Measurements from ENCODE around the gene ITCH. TPM values are rescaled to one million over a fixed set of nuclear protein-coding genes. Genes with fewer than 3 reads are reported as not detected.
"Not testable (repeated sequence)": the region's sequence is repeated elsewhere in the genome, so short reads cannot be mapped to it uniquely, and the experiment has no call there.

Gene ITCH
- total RNA-seq, 1 donor from 2014 or later, result 39.8 TPM

DNA sequence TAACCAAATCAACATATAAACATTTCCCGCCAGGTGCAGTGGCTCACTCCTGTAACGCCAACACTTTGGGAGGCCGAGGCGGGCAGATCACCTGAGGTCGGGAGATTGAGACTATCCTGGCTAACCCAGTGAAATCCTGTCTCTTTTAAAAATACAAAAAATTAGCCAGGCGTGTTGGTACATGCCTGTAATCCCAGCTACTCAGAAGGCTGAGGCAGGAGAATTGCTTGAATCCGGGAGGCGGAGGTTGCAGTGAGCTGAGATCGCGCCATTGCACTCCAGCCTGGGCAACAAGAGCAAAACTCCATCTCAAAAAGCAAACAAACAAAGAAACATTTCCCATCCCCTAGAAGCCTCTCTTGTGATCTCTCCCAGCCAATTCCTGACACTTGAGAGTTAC lies 22.3 kb upstream of the ITCH start:
- ATAC-seq; intact Hi-C loops (cut with DNase I); DNase-seq (ENCODE audit: missing footprints): not testable (repeated sequence)

DNA sequence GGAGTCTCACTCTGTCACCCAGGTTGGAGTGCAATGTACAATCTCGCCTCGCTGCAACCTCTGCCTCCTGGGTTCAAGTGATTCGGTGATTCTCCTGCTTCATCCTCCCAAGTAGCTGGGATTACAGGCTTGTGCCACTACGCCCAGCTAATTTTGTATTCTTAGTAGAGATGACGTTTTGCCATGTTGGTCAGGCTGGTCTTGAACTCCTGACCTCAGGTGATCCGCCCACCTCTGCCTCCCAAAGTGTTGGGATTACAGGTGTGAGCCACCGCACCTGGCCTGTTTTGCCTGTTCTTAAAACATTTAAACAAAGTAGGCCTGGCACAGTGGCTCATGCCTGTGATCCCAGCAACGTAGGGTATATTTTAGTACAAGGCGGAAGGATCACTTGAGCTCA lies 21.9 kb upstream of the ITCH start:
- ATAC-seq; DNase-seq (ENCODE audit: missing footprints); intact Hi-C loops (cut with DNase I): not testable (repeated sequence)

DNA sequence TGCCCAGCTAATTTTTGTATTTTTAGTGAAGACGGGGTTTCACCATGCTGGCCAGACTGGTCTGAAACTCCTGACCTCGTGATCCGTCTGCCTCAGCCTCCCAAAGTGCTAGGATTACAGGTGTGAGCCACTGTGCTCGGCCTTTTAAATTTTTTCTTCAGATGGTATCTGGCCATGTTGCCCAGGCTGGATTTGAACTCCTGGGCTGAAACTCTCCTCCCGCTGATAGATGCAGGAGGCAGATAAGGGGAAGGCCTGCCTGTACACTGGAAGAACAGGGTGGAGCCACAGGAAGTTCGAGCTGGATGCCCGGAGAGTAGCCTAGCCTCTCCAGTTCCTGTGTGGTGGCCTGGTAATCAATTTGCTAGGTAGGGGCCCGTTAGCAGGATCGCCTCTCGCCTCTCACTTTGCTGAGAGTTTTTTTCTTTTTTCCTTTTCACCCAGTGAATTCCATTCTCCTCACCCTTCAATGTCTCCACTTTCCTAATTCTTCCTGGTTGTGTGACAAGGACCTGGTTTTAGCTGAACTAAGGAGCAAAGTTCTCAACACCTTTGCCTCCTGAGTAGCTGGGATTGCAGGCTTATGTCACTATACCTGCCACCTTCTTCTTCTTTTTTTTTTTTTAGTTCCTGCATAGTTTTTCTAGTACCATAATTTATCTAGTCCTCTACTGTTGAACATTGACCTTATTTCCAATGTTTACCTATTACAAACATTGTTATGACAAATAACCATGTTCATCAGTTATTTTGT lies 19.4 kb upstream of the ITCH start:
- intact Hi-C loops (cut with DNase I), result no loop called here
- no peak for ATAC-seq
- DNase-seq (ENCODE audit: missing footprints), result no peak

GRCh38 chr20:34344238-34344637 lies 18.8 kb upstream of the ITCH start:
- DNase-seq (ENCODE audit: missing footprints) (no peak), ATAC-seq (no peak)
- intact Hi-C loops (cut with DNase I), result no loop called here

- DNase-seq (ENCODE audit: missing footprints) (no peak), ATAC-seq (no peak)
- intact Hi-C loops (cut with DNase I), result no loop called here
Measured at GRCh38 chr20:34345402-34345736, 17.7 kb upstream of the ITCH start.

DNA sequence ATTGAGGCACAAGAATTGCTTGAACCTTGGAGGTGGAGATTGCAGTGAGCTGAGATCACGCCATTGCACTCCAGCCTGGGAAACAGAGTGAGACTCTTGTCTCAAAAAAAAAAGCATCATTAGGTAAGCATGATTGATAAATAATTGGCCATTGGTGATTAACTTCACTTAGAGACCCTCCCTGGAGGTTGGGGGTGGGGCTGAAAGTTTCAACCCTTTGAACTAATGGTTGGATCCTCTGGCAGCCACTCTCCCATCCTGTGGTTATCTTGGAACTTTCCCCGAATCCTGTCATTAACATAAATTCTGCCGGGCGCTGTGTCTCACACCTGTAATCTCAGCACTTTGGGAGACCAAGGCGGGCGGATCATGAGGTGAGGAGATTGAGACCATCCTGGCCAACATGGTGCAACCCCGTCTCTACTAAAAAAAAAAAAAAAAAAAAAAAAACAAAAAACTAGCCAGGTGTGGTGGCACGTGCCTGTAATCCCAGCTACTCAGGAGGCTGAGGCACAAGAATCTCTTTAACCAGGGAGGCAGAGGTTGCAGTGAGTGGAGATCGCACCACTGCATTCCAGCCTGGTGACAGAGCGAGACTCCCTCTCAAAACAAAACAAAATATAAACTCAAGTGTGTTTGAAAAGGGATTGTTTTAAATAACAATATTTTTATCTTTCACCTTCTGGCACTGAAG lies 17.1 kb upstream of the ITCH start:
- DNase-seq (ENCODE audit: missing footprints); ATAC-seq; intact Hi-C loops (cut with DNase I): not testable (repeated sequence)

DNA sequence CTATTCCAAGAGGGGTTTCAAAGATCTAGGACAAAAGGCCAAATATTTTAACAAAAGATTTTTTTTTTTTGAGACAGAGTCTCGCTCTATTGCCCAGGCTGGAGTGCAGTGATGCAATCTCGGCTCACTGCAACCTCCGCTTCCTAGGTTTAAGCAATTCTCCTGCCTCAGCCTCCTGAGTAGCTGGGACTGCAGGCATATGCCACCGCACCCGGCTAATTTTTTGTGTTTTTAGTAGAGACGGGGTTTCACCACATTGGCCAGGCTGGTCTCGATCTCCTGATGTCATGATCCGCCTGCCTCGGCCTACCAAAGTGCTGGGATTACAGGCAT lies 16.6 kb upstream of the ITCH start:
- ATAC-seq; intact Hi-C loops (cut with DNase I); DNase-seq (ENCODE audit: missing footprints): not testable (repeated sequence)

GRCh38 chr20:34347571-34347970 lies 15.5 kb upstream of the ITCH start:
- intact Hi-C loops (cut with DNase I), result no loop called here
- ATAC-seq (no peak), DNase-seq (ENCODE audit: missing footprints) (no peak)

DNA sequence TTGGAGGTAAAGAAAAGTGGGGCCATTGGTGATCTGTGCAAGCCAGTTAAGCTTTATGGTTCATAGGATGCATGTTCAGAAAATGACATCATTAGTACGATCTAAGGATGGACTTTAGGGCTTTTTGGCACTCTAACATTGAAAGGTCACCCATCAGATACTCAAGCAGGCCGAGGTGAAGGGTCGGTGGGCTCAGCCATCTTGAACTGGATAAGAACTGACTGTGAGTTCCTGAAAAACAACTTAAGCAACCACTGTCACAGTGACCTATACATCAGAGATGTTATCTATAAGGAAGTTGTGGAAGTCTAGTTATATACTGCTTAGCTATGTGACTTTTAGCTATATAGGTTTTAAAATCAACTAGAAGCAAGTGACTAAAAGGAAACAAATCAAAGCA lies 13.0 kb upstream of the ITCH start:
- intact Hi-C loops (cut with DNase I), result no loop called here
- ATAC-seq, result no peak
- DNase-seq (ENCODE audit: missing footprints), result no peak

DNA sequence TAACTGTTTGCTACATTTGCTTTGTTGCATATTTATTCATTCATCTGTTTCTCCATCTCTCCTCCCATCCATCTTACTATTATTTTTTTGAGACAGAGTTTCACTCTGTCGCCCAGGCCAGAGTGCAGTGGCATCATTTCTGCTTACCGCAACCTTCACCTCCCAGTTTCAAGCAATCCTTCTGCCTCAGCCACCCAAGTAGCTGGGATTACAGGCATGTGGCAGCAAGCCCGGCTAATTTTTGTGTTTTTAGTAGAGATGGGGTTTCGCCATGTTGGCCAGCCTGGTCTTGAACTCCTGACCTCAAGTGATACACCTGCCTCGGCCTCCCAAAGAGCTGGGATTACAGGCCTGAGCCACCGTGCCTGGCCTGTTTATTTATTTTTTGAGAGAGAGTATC lies 9.6 kb upstream of the ITCH start:
- intact Hi-C loops (cut with DNase I); ATAC-seq; DNase-seq (ENCODE audit: missing footprints): not testable (repeated sequence)

GRCh38 chr20:34355427-34355826 lies 7.6 kb upstream of the ITCH start:
- DNase-seq (ENCODE audit: missing footprints), result no peak
- no peak for ATAC-seq
- intact Hi-C loops (cut with DNase I), result no loop called here

- intact Hi-C loops (cut with DNase I), result loop anchor here (5.0 kb wide), 1 partner anchor 78 kb away; no protein-coding TSS in a partner anchor
- ATAC-seq; DNase-seq (ENCODE audit: missing footprints): not testable (repeated sequence)
Measured at GRCh38 chr20:34359729-34360128, 3.3 kb upstream of the ITCH start.

GRCh38 chr20:34362502-34363061 lies 491 bp upstream of the ITCH start:
- DNase-seq (ENCODE audit: missing footprints) (no peak), ATAC-seq (no peak)
- intact Hi-C loops (cut with DNase I), result loop anchor here (5.0 kb wide), 1 partner anchor 75 kb away; no protein-coding TSS in a partner anchor

GRCh38 chr20:34363465-34364222 lies 571 bp downstream of the ITCH start:
- intact Hi-C loops (cut with DNase I), result loop anchor here (5.0 kb wide), 1 partner anchor 74 kb away; no protein-coding TSS in a partner anchor
- DNase-seq (ENCODE audit: missing footprints) (no peak), ATAC-seq (peak; percentile 68)

GRCh38 chr20:34364223-34364506 lies 1.1 kb downstream of the ITCH start:
- DNase-seq (ENCODE audit: missing footprints) (no peak), ATAC-seq (no peak)
- intact Hi-C loops (cut with DNase I), result loop anchor here (5.0 kb wide), 1 partner anchor 73 kb away; no protein-coding TSS in a partner anchor

DNA sequence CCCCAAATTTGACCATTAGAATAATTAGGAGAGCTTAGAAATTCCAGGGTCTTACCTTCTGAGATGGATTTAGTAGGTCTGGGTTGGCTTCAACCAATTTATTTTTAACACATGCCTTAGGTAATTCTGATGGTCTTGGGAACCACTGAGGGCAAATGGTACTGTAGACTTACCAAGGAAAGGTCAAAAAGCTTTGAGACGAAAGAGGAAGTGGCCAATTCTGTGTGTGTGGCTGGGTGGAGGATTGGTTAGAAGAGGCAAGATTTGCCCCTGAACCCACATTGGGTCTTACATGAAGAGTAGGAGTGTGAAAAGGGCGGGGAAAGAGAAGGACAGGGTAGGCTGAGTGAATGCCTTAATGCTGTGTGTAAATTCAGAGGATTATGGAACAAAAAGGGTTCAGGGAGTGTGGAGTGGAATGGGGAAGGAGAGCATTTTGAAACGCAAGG lies 2.7 kb downstream of the ITCH start:
- no peak for DNase-seq (ENCODE audit: missing footprints)

GRCh38 chr20:34367155-34367554 lies 4.1 kb downstream of the ITCH start:
- intact Hi-C loops (cut with DNase I), result no loop called here
- DNase-seq (ENCODE audit: missing footprints) (no peak), ATAC-seq (no peak)

More for the DNA sequence above, 2.7 kb downstream of the ITCH start:
- intact Hi-C loops (cut with DNase I), result no loop called here
- no peak for ATAC-seq

DNA sequence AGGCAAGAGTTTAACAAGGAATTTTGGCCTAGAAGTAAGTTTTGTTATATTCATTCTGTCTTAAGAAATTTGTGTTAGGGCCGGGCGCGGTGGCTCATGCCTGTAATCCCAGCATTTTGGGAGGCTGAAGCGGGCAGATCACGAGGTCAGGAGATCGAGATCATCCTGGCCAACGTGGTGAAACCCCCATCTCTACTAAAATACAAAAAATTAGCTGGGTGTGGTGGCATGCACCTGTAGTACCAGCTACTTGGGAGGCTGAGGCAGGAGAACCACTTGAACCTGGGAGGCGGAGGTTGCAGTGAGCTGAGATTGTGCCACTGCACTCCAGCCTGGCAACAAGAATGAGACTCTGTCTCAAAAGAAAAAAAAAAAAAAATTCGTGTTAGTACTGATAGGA lies 4.8 kb downstream of the ITCH start:
- ATAC-seq; DNase-seq (ENCODE audit: missing footprints); intact Hi-C loops (cut with DNase I): not testable (repeated sequence)

DNA sequence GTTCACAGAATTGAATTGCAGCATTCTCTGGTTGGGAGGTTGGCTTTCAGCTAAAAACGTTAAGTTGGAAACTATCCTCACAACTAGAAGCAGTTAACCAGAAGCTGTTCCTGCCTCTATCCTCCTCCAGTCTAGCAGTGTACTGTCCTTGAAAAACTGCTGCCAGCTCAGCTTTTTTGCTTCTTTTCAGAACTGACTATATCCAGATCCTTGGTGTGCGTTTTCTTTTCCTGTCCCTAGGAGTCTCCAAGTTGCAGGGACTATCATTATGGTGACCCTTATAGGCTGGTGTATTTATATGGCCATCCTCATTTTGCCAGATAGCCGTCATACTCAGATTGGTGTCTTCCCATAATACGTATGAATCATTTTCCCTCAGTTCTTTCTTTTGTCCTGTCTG lies 5.5 kb downstream of the ITCH start:
- intact Hi-C loops (cut with DNase I), result no loop called here
- no peak for ATAC-seq
- DNase-seq (ENCODE audit: missing footprints), result no peak
